ENCODE data around the gene GNAT1.
A peak's percentile ranks its signal among the peaks of the same experiment; 100 is the strongest.

Gene GNAT1

GRCh38 chr3:50230104-50230793, 38.8 kb downstream of the GNAT1 start:
- Histone ChIP-seq H3K9ac (ENCODE audit: low read length) (peak overlapping the region; percentile 16), H3F3A (ENCODE audit: insufficient read depth) (no peaks in the 10 kb centered on the region), H3K79me2 (ENCODE audit: insufficient read depth, low read length) (no peaks in the 10 kb centered on the region), H3K27ac (ENCODE audit: low read depth, low read length) (no peak overlapping the region), H4K20me1 (ENCODE audit: low read depth, low read length) (no peaks in the 10 kb centered on the region), H3K4me3 (ENCODE audit: insufficient read depth, low read length, poor library complexity, severe bottlenecking) (no peak overlapping the region), H3K27me3 (ENCODE audit: low read length) (no peaks in the 10 kb centered on the region), H3K36me3 (ENCODE audit: low read length) (no peaks in the 10 kb centered on the region), H3K4me2 (ENCODE audit: low read depth, low read length, poor library complexity, severe bottlenecking) (peak overlapping the region; percentile 9), H3K9me3 (ENCODE audit: insufficient read depth, low read length) (no peaks in the 10 kb centered on the region), H3K9me2 (replicated peaks; ENCODE audit: insufficient read depth, low read length) (no peaks in the 10 kb centered on the region), H2AFZ (ENCODE audit: low read depth, low read length, severe bottlenecking) (no peak overlapping the region)
- TF ChIP-seq EZH2phosphoT487 (conservative IDR thresholded peaks at IDR 0.05; ENCODE audit: low read length) (no peak), CTCF (IDR thresholded peaks at IDR 0.05; ENCODE audit: insufficient read depth, low read length, poor library complexity, severe bottlenecking) (no peak)

GRCh38 chr3:50230794-50231125, 39.4 kb downstream of the GNAT1 start:
- H3K79me2 ChIP-seq (ENCODE audit: insufficient read depth, low read length), result no peaks in the 10 kb centered on the region
- no peak overlapping the region for H2AFZ ChIP-seq (ENCODE audit: low read depth, low read length, severe bottlenecking)
- no peaks in the 10 kb centered on the region for H3K36me3 ChIP-seq (ENCODE audit: low read length)
- no peak overlapping the region for H3K4me3 ChIP-seq (ENCODE audit: insufficient read depth, low read length, poor library complexity, severe bottlenecking)
- H4K20me1 ChIP-seq (ENCODE audit: low read depth, low read length), result no peaks in the 10 kb centered on the region
- no peak overlapping the region for H3K4me2 ChIP-seq (ENCODE audit: low read depth, low read length, poor library complexity, severe bottlenecking)
- TF ChIP-seq EZH2phosphoT487 (conservative IDR thresholded peaks at IDR 0.05; ENCODE audit: low read length) (no peak), CTCF (IDR thresholded peaks at IDR 0.05; ENCODE audit: insufficient read depth, low read length, poor library complexity, severe bottlenecking) (no peak)
- H3K9ac ChIP-seq (ENCODE audit: low read length), result peak overlapping the region; percentile 16; the same call in 1 of the 2 replicates
- no peaks in the 10 kb centered on the region for H3K9me3 ChIP-seq (ENCODE audit: insufficient read depth, low read length)
- no peaks in the 10 kb centered on the region for H3F3A ChIP-seq (ENCODE audit: insufficient read depth)
- no peaks in the 10 kb centered on the region for H3K27me3 ChIP-seq (ENCODE audit: low read length)
- no peak overlapping the region for H3K27ac ChIP-seq (ENCODE audit: low read depth, low read length)
- H3K9me2 ChIP-seq (replicated peaks; ENCODE audit: insufficient read depth, low read length), result no peaks in the 10 kb centered on the region

- no peak overlapping the region for H2AFZ ChIP-seq (ENCODE audit: low read depth, low read length, severe bottlenecking)
- H4K20me1 ChIP-seq (ENCODE audit: low read depth, low read length), result no peaks in the 10 kb centered on the region
- no peak for TF ChIP-seq EZH2phosphoT487 (conservative IDR thresholded peaks at IDR 0.05; ENCODE audit: low read length)
- no peaks in the 10 kb centered on the region for H3F3A ChIP-seq (ENCODE audit: insufficient read depth)
- peaks cover 5% of the 10 kb centered on the region for H3K79me2 ChIP-seq (ENCODE audit: insufficient read depth, low read length)
- H3K9me3 ChIP-seq (ENCODE audit: insufficient read depth, low read length), result no peaks in the 10 kb centered on the region
- H3K9ac ChIP-seq (ENCODE audit: low read length), result no peak overlapping the region
- no peak overlapping the region for H3K27ac ChIP-seq (ENCODE audit: low read depth, low read length)
- H3K4me2 ChIP-seq (ENCODE audit: low read depth, low read length, poor library complexity, severe bottlenecking), result no peak overlapping the region
- no peaks in the 10 kb centered on the region for H3K9me2 ChIP-seq (replicated peaks; ENCODE audit: insufficient read depth, low read length)
- no peaks in the 10 kb centered on the region for H3K27me3 ChIP-seq (ENCODE audit: low read length)
- no peaks in the 10 kb centered on the region for H3K36me3 ChIP-seq (ENCODE audit: low read length)
- H3K4me3 ChIP-seq (ENCODE audit: insufficient read depth, low read length, poor library complexity, severe bottlenecking), result no peak overlapping the region
Measured at GRCh38 chr3:50231581-50231980, 40.2 kb downstream of the GNAT1 start.

- Histone ChIP-seq H3F3A (ENCODE audit: insufficient read depth) (no peaks in the 10 kb centered on the region), H2AFZ (ENCODE audit: low read depth, low read length, severe bottlenecking) (no peak overlapping the region), H3K79me2 (ENCODE audit: insufficient read depth, low read length) (peaks cover 12% of the 10 kb centered on the region), H3K4me2 (ENCODE audit: low read depth, low read length, poor library complexity, severe bottlenecking) (no peak overlapping the region), H3K9me2 (replicated peaks; ENCODE audit: insufficient read depth, low read length) (no peaks in the 10 kb centered on the region), H3K27me3 (ENCODE audit: low read length) (no peaks in the 10 kb centered on the region), H3K9ac (ENCODE audit: low read length) (no peak overlapping the region), H3K36me3 (ENCODE audit: low read length) (no peaks in the 10 kb centered on the region), H3K9me3 (ENCODE audit: insufficient read depth, low read length) (no peaks in the 10 kb centered on the region), H3K27ac (ENCODE audit: low read depth, low read length) (no peak overlapping the region), H3K4me3 (ENCODE audit: insufficient read depth, low read length, poor library complexity, severe bottlenecking) (no peak overlapping the region), H4K20me1 (ENCODE audit: low read depth, low read length) (no peaks in the 10 kb centered on the region)
- no peak for TF ChIP-seq CTCF (IDR thresholded peaks at IDR 0.05; ENCODE audit: insufficient read depth, low read length, poor library complexity, severe bottlenecking)
- no peak for TF ChIP-seq EZH2phosphoT487 (conservative IDR thresholded peaks at IDR 0.05; ENCODE audit: low read length)
Measured at GRCh38 chr3:50232303-50232702, 40.9 kb downstream of the GNAT1 start.

All from SU-DHL-6 (cell line).